ENCODE data around the gene MAGI2. TPM values are rescaled to one million over a fixed set of nuclear protein-coding genes. Genes with fewer than 3 reads are reported as not detected.

Gene MAGI2
- total RNA-seq, 2 donors from 2014 or later: 18.3 to 31.8 TPM

- Histone ChIP-seq H3K4me3 (no peak overlapping the region), H3K27ac (no peak overlapping the region)
- no peak for ATAC-seq (ENCODE audit: insufficient number of reproducible peaks, low FRiP score, low read depth)
Measured at GRCh38 chr7:79141252-79141651, 312.2 kb downstream of the MAGI2 start.

DNA sequence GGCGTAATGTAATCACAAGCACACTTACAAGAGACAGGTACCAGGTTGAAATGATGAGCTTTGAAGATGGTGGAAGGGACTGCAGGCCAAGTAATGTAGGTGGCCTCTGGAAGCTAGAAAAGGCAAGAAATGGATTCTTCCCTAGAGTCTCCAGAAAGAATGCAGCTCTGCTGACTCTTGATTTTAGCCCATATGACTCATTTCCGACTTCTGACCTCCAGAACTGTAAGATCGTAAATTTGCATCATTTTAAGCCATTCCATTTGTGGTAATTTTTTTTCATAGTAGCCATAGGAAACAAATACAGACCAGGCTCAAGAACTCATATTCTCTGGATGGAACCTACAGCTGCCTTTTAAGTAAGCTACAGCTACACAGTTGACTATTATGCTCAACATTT lies 315.5 kb downstream of the MAGI2 start:
- Histone ChIP-seq H3K4me1 (ENCODE audit: control insufficient read depth in 1 of 2, low read depth in 2 of 2) (no peaks in the 10 kb centered on the region), H3K4me3 (no peak overlapping the region), H3K36me3 (no peaks in the 10 kb centered on the region), H3K27ac (no peak overlapping the region), H3K27me3 (replicated peaks; ENCODE audit: insufficient read depth) (no peaks in the 10 kb centered on the region), H3K9me3 (no peaks in the 10 kb centered on the region)
- TF ChIP-seq, protein P1, sequence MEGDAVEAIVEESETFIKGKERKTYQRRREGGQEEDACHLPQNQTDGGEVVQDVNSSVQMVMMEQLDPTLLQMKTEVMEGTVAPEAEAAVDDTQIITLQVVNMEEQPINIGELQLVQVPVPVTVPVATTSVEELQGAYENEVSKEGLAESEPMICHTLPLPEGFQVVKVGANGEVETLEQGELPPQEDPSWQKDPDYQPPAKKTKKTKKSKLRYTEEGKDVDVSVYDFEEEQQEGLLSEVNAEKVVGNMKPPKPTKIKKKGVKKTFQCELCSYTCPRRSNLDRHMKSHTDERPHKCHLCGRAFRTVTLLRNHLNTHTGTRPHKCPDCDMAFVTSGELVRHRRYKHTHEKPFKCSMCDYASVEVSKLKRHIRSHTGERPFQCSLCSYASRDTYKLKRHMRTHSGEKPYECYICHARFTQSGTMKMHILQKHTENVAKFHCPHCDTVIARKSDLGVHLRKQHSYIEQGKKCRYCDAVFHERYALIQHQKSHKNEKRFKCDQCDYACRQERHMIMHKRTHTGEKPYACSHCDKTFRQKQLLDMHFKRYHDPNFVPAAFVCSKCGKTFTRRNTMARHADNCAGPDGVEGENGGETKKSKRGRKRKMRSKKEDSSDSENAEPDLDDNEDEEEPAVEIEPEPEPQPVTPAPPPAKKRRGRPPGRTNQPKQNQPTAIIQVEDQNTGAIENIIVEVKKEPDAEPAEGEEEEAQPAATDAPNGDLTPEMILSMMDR (IDR thresholded peaks at IDR 0.05): no peak
- ATAC-seq (ENCODE audit: insufficient number of reproducible peaks, low FRiP score, low read depth) (no peak), DNase-seq (ENCODE audit: low spot score) (no peak)

More at GRCh38 chr7:79141252-79141651, 312.2 kb downstream of the MAGI2 start:
- Histone ChIP-seq H3K4me1 (ENCODE audit: control insufficient read depth in 1 of 2, low read depth in 2 of 2) (peaks cover 0 to 10% of the 10 kb centered on the region in 2 donors), H3K27me3 (replicated peaks; ENCODE audit: insufficient read depth) (no peaks in the 10 kb centered on the region), H3K36me3 (no peaks in the 10 kb centered on the region), H3K9me3 (no peaks in the 10 kb centered on the region)
- TF ChIP-seq, protein P1 (IDR thresholded peaks at IDR 0.05): no peak
- no peak for DNase-seq (ENCODE audit: low spot score)

DNA sequence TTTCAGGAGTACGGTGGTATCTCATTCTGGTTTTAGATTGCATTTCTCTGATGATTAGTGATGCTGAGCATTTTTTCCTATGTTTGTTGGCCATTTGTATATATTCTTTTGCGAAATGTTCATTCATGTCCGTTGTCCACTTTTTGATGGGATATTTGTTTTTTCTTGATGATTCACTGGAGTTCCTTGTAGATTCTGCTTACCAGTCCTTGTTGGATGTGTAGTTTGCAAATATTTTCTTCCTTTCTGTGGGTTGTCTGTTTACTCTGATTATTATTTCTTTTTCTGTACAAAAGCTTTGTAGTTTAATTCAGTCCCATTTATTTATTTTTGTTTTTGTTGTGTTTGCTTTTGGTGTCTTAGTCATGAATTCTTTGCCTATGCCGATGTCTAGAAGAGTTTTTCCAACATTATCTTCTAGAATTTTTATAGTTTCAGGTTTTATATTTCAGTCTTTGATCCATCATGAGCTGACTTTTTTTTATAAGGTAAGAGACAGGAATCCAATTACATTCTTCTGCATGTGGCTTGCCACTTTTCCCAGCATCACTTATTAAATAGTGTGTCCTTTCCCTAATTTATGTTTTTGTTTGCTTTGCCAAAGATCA lies 320.5 kb downstream of the MAGI2 start:
- Histone ChIP-seq H3K9me3 (no peaks in the 10 kb centered on the region), H3K27ac (no peak overlapping the region), H3K27me3 (replicated peaks; ENCODE audit: insufficient read depth) (no peaks in the 10 kb centered on the region), H3K36me3 (no peaks in the 10 kb centered on the region), H3K4me1 (ENCODE audit: control insufficient read depth in 1 of 2, low read depth in 2 of 2) (no peaks in the 10 kb centered on the region), H3K4me3 (no peak overlapping the region)
- TF ChIP-seq, protein P1 (IDR thresholded peaks at IDR 0.05): no peak
- no peak for DNase-seq (ENCODE audit: low spot score)
- ATAC-seq (ENCODE audit: insufficient number of reproducible peaks, low FRiP score, low read depth): no peak

- no peak for ATAC-seq (ENCODE audit: insufficient number of reproducible peaks, low FRiP score, low read depth)
- H3K4me1 ChIP-seq (ENCODE audit: control insufficient read depth in 1 of 2, low read depth in 2 of 2): no peaks in the 10 kb centered on the region
- H3K27me3 ChIP-seq (replicated peaks; ENCODE audit: insufficient read depth): no peaks in the 10 kb centered on the region
- H3K27ac ChIP-seq: no peak overlapping the region
- TF ChIP-seq, protein P1 (IDR thresholded peaks at IDR 0.05): no peak
- no peak for DNase-seq (ENCODE audit: low spot score)
- H3K4me3 ChIP-seq: no peak overlapping the region
- H3K36me3 ChIP-seq: no peaks in the 10 kb centered on the region
- no peaks in the 10 kb centered on the region for H3K9me3 ChIP-seq
Measured at GRCh38 chr7:79130715-79131114, 322.8 kb downstream of the MAGI2 start.

DNA sequence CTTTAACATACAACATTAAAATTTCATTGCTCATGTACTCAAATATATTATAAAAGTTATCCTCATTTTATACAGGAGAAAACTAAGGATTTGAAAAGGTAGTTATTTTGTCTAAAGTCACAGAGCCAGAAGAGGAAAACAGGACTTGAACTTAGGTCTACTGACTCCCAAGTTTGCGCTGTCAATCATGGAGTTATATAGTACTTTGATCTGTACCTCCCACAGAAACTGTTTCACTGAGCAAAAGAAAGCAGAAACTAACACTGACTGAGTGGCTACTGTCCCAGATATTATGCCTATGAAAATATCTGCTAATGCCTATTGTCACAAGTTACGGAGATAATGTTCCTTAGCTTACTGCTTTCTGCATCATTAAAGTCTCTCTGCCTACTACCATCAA lies 329.1 kb downstream of the MAGI2 start:
- Histone ChIP-seq H3K4me1 (ENCODE audit: control insufficient read depth in 1 of 2, low read depth in 2 of 2) (no peaks in the 10 kb centered on the region), H3K4me3 (no peak overlapping the region), H3K9me3 (no peaks in the 10 kb centered on the region), H3K36me3 (no peaks in the 10 kb centered on the region), H3K27ac (no peak overlapping the region), H3K27me3 (replicated peaks; ENCODE audit: insufficient read depth) (no peaks in the 10 kb centered on the region)
- TF ChIP-seq, protein P1 (IDR thresholded peaks at IDR 0.05): no peak
- DNase-seq (ENCODE audit: low spot score) (no peak), ATAC-seq (ENCODE audit: insufficient number of reproducible peaks, low FRiP score, low read depth) (no peak)
